ENCODE measurements around the gene PRMT1. TPM values are rescaled to one million over a fixed set of nuclear protein-coding genes. Genes with fewer than 3 reads are reported as not detected.

The PRMT1 gene
- total RNA-seq, 6 donors from 2014 or later: 65.6 to 155 (median 82.0) TPM

DNA sequence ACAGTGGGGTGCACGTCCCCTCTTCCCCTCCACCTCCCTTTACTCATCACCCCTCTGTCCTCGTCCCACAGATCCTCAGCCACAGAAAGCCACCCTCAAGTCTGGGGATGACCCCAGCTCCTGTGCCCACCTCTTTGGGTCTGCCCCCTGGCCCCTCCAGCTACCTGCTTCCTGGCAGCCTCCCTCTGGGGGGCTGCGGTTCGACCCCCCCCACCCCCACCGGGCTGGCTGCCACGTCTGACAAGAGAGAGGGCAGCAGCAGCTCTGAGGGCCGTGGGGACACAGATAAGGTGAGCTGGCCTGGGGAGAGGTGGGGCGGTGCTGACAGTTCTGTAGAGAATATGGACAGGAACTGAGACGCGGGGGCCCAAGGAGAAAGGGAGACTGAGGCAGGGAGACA is 22.5 kb upstream of the PRMT1 start:
- H3K4me1 ChIP-seq: no peaks in the 10 kb centered on the region
- H3K9me3 ChIP-seq: no peaks in the 10 kb centered on the region
- 86 to 92% methylated on average over 10 of the region's 10 CpGs for WGBS, 2 donors
- no peak overlapping the region for H3K27ac ChIP-seq
- DNase-seq (peak in 1 of 2 donors; percentile 56), ATAC-seq (ENCODE audit: low FRiP score in 2 of 2) (no peak)
- H3K36me3 ChIP-seq: peaks cover 42 to 97% (median 93%) of the 10 kb centered on the region in 4 donors
- no peak overlapping the region for H3K4me3 ChIP-seq
- H3K27me3 ChIP-seq: no peaks in the 10 kb centered on the region
- TF ChIP-seq, protein P1, sequence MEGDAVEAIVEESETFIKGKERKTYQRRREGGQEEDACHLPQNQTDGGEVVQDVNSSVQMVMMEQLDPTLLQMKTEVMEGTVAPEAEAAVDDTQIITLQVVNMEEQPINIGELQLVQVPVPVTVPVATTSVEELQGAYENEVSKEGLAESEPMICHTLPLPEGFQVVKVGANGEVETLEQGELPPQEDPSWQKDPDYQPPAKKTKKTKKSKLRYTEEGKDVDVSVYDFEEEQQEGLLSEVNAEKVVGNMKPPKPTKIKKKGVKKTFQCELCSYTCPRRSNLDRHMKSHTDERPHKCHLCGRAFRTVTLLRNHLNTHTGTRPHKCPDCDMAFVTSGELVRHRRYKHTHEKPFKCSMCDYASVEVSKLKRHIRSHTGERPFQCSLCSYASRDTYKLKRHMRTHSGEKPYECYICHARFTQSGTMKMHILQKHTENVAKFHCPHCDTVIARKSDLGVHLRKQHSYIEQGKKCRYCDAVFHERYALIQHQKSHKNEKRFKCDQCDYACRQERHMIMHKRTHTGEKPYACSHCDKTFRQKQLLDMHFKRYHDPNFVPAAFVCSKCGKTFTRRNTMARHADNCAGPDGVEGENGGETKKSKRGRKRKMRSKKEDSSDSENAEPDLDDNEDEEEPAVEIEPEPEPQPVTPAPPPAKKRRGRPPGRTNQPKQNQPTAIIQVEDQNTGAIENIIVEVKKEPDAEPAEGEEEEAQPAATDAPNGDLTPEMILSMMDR (IDR thresholded peaks at IDR 0.05): no peak
- TF ChIP-seq POLR2A (IDR thresholded peaks at IDR 0.05) (no peak), POLR2AphosphoS5 (IDR thresholded peaks at IDR 0.05) (no peak), EP300 (IDR thresholded peaks at IDR 0.05) (no peak)

- ATAC-seq (ENCODE audit: low FRiP score in 2 of 2) (no peak), DNase-seq (peak in 1 of 2 donors; percentile 36)
- no peaks in the 10 kb centered on the region for H3K4me1 ChIP-seq
- no peak overlapping the region for H3K4me3 ChIP-seq
- no peaks in the 10 kb centered on the region for H3K27me3 ChIP-seq
- H3K27ac ChIP-seq: no peak overlapping the region
- peaks cover 42 to 98% (median 90%) of the 10 kb centered on the region in 4 donors for H3K36me3 ChIP-seq
- no peaks in the 10 kb centered on the region for H3K9me3 ChIP-seq
- TF ChIP-seq, protein P1 (IDR thresholded peaks at IDR 0.05): no peak
- no peak for TF ChIP-seq POLR2A (IDR thresholded peaks at IDR 0.05)
- TF ChIP-seq EP300 (IDR thresholded peaks at IDR 0.05): no peak
- TF ChIP-seq POLR2AphosphoS5 (IDR thresholded peaks at IDR 0.05): no peak
- WGBS, 2 donors: 84 to 98% methylated on average over 7 to 19 of the region's 23 CpGs
Measured at GRCh38 chr19:49655570-49656455, 21.3 kb upstream of the PRMT1 start.

- DNase-seq (peak in 1 of 2 donors; percentile 40), ATAC-seq (ENCODE audit: low FRiP score in 2 of 2) (no peak)
- no peak overlapping the region for H3K27ac ChIP-seq
- H3K9me3 ChIP-seq: no peaks in the 10 kb centered on the region
- H3K4me1 ChIP-seq: no peaks in the 10 kb centered on the region
- TF ChIP-seq EP300 (IDR thresholded peaks at IDR 0.05): no peak
- no peak for TF ChIP-seq POLR2AphosphoS5 (IDR thresholded peaks at IDR 0.05)
- no peak for TF ChIP-seq POLR2A (IDR thresholded peaks at IDR 0.05)
- TF ChIP-seq, protein P1 (IDR thresholded peaks at IDR 0.05): no peak
- WGBS, 2 donors: 92 to 93% methylated on average over 13 to 17 of the region's 17 CpGs
- H3K4me3 ChIP-seq: no peak overlapping the region
- H3K36me3 ChIP-seq: peaks cover 42 to 99% (median 91%) of the 10 kb centered on the region in 4 donors
- H3K27me3 ChIP-seq: no peaks in the 10 kb centered on the region
Measured at GRCh38 chr19:49656456-49657109, 20.5 kb upstream of the PRMT1 start.

DNA sequence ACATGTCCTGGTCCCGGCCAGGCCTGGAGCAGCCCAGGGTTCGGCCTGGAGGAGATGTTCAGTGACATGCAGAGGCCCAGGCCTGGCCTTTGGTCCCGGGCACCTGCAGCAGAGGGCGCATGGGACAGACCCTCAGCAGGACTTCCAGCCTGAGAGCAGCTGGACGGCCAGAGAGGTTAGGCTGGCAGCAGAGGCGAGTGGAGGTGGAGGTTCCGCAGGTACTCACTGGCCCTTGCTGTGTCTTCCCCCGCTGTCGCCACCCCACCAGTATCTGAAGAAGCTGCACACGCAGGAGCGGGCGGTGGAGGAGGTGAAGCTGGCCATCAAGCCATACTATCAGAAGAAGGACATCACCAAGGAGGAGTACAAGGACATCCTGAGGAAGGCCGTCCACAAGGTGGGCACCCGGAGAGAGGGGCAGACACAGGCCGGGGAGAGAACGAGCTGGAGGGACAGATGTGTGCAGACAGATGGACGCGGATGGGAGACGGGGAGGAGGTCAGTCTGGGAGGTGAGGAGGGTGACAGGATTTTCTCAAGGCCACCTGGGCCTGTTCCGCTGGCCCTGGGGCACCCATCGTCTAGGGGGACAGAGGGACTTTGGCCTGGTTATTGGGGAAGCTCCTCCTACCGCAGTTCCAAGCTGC is 19.5 kb upstream of the PRMT1 start:
- Histone ChIP-seq H3K4me1 (no peaks in the 10 kb centered on the region), H3K9me3 (no peaks in the 10 kb centered on the region), H3K36me3 (peaks cover 40 to 100% (median 96%) of the 10 kb centered on the region in 4 donors), H3K4me3 (no peak overlapping the region), H3K27me3 (no peaks in the 10 kb centered on the region), H3K27ac (no peak overlapping the region)
- 92 to 93% methylated on average over 15 to 22 of the region's 22 CpGs for WGBS, 2 donors
- peak in 1 of 2 donors; percentile 70 for DNase-seq
- ATAC-seq (ENCODE audit: low FRiP score in 2 of 2): no peak
- no peak for TF ChIP-seq POLR2AphosphoS5 (IDR thresholded peaks at IDR 0.05)
- TF ChIP-seq, protein P1 (IDR thresholded peaks at IDR 0.05): no peak
- TF ChIP-seq EP300 (IDR thresholded peaks at IDR 0.05): no peak
- no peak for TF ChIP-seq POLR2A (IDR thresholded peaks at IDR 0.05)

Measured in upper lobe of left lung (tissue), 6 donors.